Measurements from ENCODE around the gene PRR5.

- no peak for TF ChIP-seq MYC (IDR thresholded peaks at IDR 0.05; ENCODE audit: low read depth, low read length)
- no peak for TF ChIP-seq POLR2A (IDR thresholded peaks at IDR 0.05; ENCODE audit: extremely low read depth, insufficient read length)
- TF ChIP-seq, protein P1, sequence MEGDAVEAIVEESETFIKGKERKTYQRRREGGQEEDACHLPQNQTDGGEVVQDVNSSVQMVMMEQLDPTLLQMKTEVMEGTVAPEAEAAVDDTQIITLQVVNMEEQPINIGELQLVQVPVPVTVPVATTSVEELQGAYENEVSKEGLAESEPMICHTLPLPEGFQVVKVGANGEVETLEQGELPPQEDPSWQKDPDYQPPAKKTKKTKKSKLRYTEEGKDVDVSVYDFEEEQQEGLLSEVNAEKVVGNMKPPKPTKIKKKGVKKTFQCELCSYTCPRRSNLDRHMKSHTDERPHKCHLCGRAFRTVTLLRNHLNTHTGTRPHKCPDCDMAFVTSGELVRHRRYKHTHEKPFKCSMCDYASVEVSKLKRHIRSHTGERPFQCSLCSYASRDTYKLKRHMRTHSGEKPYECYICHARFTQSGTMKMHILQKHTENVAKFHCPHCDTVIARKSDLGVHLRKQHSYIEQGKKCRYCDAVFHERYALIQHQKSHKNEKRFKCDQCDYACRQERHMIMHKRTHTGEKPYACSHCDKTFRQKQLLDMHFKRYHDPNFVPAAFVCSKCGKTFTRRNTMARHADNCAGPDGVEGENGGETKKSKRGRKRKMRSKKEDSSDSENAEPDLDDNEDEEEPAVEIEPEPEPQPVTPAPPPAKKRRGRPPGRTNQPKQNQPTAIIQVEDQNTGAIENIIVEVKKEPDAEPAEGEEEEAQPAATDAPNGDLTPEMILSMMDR (IDR thresholded peaks at IDR 0.05; ENCODE audit: low read depth, low read length) = no peak
These were observed 25.7 kb downstream of the PRR5 start for GRCh38 chr22:44727709-44728108.
